Hematopoietic multipotent progenitor cell treated with erythropoietin and hydrocortisone succinate and interleukin-3 and kit ligand, for 15 days (in vitro differentiated cells): ENCODE measurements around the gene PAIP1.
A peak's percentile ranks its signal among the peaks of the same experiment; 100 is the strongest.
"Not testable (repeated sequence)": the region's sequence is repeated elsewhere in the genome, so short reads cannot be mapped to it uniquely, and the experiment has no call there.

Source experiments
- DNase-seq: peaks from one replicate; pipeline ENCODE4 v3.0.0-alpha.2; 2015; ENCODE audit warnings: low spot score

PAIP1 gene

DNA sequence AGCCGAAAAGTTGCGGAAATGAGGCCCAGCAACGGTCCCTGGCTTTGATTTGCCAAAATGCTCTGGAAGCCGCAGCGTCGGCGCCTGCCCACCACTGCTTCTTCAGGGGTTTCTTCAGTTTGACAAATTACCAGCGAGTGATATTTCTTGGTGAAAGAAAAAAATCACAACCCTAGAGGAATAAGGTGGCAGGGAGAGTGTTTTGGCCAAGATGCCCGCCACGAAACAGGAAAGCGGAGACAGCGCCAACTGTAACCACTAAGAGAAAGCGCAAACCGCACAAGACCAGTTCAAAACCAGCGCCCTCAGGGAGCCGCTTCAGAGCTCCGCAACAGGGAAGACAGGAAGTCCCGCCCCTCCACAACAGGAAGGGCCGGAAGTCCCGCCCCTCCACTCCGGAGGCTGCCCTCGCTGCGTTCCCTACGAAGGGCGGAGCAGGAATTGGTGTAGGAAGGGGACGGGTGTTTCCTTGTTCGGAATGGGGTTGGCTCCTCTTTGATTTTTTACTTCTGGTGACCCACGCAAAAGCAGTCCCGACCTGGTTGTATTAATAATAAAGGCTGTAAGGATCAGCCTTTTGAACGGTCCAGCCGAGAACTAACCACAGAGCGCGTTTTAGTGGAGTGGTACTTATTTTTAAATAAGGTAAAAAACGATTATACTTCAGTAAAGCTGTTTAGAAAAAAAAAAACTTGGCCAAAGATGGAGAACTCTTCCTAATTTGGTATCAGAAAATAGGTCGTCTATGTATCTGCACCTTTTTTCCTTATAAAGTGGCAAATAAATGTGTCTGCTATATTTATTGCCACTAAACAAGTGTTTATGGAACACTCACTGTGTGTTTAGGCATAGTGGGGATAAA lies 41.8 kb downstream of the PAIP1 start, which contains the start of gene C5orf34:
TSS of gene C5orf34 (minus strand) at position 333 of the 862 bp plus-strand sequence. CDS start 5,809 bp downstream, outside the sequence.
- DNase-seq: peak; percentile 96

GRCh38 chr5:43514471-43514815 lies 42.4 kb downstream of the PAIP1 start:
- DNase-seq: no peak

DNA sequence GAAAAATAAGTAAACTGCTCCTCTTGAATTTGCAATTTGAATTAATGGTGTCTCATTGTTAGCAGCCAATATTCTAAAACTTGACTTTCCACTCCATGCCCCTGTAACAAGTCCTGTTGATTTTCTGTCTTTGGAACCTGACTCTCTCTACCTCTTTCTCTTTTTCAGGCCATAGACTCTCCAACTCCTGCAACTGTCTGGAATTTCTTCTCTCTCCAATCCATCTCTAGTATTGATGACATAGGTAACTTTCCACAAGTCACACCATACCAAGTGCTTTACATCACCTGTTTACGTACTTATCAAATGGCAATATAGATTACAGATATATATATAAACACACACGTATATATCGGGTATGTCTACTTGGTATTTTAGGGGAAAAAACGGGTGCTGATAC lies 42.9 kb downstream of the PAIP1 start:
- no peak for DNase-seq

- DNase-seq: not testable (repeated sequence)
Measured at GRCh38 chr5:43511062-43511461, 45.8 kb downstream of the PAIP1 start.

- no peak for DNase-seq
Measured at GRCh38 chr5:43498581-43498980, 58.3 kb downstream of the PAIP1 start.

DNA sequence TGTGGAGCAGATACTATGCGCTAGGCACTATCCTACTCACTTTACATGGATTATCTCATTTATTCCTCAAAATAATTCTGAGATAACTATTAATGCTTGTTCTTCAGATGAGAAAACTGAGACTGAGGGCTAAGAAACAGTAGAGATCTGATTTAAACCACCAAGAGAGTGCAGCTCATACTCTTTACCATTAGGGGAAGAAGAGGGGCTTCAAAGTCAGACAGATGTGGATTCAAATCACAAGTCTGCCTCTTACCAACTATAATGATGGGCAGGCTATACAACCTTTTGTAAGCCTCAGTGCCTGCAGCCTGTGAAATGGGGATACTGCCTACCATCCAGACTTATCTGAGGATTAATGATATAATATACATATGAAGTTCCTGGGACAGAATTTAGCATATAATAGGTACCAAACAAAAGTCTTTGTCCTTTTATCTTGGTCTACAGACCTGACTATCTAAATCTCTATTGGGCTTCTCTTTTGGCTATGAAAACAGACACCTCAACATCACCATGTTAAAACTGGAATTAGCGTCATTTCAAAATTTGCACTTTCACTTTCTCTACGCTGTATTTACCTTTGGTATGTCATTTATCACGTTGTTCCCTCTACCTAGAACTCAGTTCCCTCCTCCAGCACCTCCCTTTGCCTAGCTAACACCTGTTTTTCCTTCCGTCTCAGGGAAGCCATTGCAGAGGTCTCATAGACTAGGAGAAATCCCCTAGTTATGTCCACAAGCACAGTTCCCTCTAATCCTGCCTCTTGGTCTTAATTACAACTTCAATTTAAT lies 59.4 kb downstream of the PAIP1 start:
- DNase-seq: no peak

GRCh38 chr5:43491326-43491725 lies 65.6 kb downstream of the PAIP1 start:
- no peak for DNase-seq

DNA sequence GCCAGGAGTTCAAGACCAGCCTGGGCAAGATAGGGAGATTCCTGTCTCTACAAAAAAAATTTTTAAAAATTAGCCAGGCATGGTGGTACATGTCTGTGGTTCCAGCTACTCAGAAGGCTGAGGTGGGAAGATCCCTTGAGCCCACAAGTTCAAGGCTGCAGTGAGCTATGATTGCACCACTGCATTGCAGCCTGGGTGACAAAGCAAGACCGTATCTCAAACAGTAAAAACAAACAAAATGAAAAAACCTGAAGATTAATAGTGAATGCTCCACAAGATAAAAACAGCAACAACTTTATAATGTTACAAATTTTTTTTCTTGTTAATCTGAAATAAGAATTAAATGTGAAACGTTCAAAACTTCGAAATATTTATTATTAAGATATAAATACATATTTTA lies 70.5 kb downstream of the PAIP1 start:
- DNase-seq: no peak

DNA sequence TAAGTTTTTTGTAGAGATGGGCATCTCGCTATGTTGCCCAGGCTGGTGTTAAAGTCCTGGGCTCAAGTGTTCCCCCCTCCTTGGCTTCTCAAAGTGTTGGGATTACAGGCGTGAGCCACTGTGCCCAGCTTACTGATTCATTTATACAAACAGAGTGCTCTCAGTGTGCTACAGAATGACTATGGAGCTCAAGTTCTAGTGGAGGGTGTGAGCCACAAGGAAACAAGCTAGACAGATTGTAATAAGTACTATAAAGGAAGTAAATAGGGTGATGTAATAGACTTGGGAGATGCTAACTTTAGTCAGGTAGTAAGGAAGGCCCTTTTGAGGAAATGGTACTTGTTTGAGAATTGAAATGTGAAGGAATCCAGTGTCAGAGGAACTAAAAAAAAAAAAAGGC lies 71.5 kb downstream of the PAIP1 start:
- no peak for DNase-seq

GRCh38 chr5:43484106-43484849 lies 72.6 kb downstream of the PAIP1 start:
- DNase-seq: peak; percentile 85

- peak; percentile 91 for DNase-seq
Measured at GRCh38 chr5:43483298-43484105, 73.4 kb downstream of the PAIP1 start, which contains the start of gene TMEM267. Gene TMEM267, minus strand, starts transcription at chr5:43483865. Its CDS starts 29,896 bp downstream, at chr5:43453969.

DNA sequence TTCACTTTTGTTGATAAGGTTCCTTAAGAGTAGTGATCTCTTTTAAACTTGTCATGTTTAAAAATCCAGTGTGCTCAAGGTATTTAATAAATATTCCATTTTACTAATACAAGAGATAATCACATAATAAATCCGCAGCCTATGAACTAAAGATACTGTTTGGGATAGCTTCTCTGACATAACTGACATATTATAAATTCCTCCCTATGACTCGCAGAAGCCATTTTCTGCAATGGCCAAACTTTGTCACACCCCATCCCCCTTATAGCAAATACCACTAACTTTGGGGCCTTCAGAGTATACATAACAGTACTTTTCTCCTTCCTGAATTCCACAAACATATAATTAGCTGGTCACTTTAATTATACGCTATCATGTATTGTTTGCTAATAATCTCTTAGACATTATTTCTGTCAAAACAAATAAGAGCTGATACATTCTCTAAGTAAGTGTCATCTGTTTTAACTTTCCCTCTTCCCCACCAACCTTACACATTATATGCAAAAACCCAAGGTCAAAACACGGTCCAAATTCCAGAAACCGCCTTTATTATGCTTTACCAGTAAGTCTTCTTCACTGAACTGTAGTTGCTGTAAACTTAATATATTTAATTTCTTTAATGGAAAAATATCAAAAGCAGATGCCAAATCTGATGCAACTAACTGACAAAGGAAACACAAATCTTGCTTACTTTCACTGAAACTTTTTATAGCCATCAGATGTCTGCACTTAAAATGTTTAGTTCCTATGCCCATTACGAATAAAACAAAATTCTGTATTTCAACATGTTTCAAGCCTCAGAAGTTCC lies 74.2 kb downstream of the PAIP1 start:
- peak; percentile 11 for DNase-seq
